HepG2 (cell line): Measurements from ENCODE around the gene M1AP.

ENCODE experiments used
- AGO1 ChIP-seq: fragments of 200-400 bp; formaldehyde crosslinking; IDR thresholded peaks from 2 replicates; pipeline ENCODE4 v1.6.1; 2017; ENCODE audit warnings: mild to moderate bottlenecking, low read depth, low read length, moderate library complexity; ENCODE audit not compliant: poor library complexity, severe bottlenecking
- CTCF ChIP-seq: sonication (generic); formaldehyde crosslinking; IDR thresholded peaks from 2 replicates; pipeline ENCODE4 v1.5.0; 2020; ENCODE audit warnings: mild to moderate bottlenecking, missing genetic modification reagents, moderate library complexity
- HNRNPH1 ChIP-seq: fragments of 200-400 bp; formaldehyde crosslinking; optimal IDR thresholded peaks from 2 replicates; pipeline ENCODE3; 2017; ENCODE audit warnings: mild to moderate bottlenecking, low read depth, low read length
- KAT7 ChIP-seq: IDR thresholded peaks from 2 replicates; pipeline ENCODE4 v1.6.1; 2018; ENCODE audit warnings: borderline replicate concordance, missing compliant biosample characterization
- MXI1 ChIP-seq: IDR thresholded peaks from 3 replicates; pipeline ENCODE4 v1.6.1; 2012; ENCODE audit warnings: low read depth, low read length, inconsistent platforms, borderline replicate concordance
- ZNF10 ChIP-seq: sonication (generic); formaldehyde crosslinking; IDR thresholded peaks from 2 replicates; pipeline ENCODE4 v1.4.0; 2020; ENCODE audit warnings: mild to moderate bottlenecking, low read depth, missing genetic modification reagents, borderline replicate concordance
- ZNF275 ChIP-seq: sonication (generic); formaldehyde crosslinking; IDR thresholded peaks from 2 replicates; pipeline ENCODE4 v1.8.0; 2022; ENCODE audit warnings: missing genetic modification reagents, mild to moderate bottlenecking, inconsistent platforms, borderline replicate concordance
- ZNF407 ChIP-seq: sonication (generic); formaldehyde crosslinking; IDR thresholded peaks from one replicate; pipeline ENCODE4 v1.5.1; 2020; ENCODE audit warnings: mild to moderate bottlenecking, missing genetic modification reagents; ENCODE audit errors: not compliant biosample characterization
- ZNF512B ChIP-seq: sonication (generic); formaldehyde crosslinking; IDR thresholded peaks from 2 replicates; pipeline ENCODE4 v1.5.1; 2020; ENCODE audit warnings: missing genetic modification reagents, mild to moderate bottlenecking, borderline replicate concordance

- TF ChIP-seq ZNF512B (CRISPR knock-in tag) (no peak), ZNF275 (CRISPR knock-in tag) (no peak), KAT7 (CRISPR knock-in tag) (no peak), MXI1 (no peak), ZNF10 (no peak), ZNF407 (CRISPR knock-in tag) (no peak), AGO1 (no peak), HNRNPH1 (no peak), CTCF (no peak)
These were observed 132.0 kb downstream of the M1AP start for GRCh38 chr2:74515981-74516633.
